Calu3 (cell line): ENCODE measurements around the gene C20orf202. TPM values are rescaled to one million over a fixed set of nuclear protein-coding genes. Genes with fewer than 3 reads are reported as not detected.

Experiments used
- BruUV-seq: library from RNA; stranded (reverse); fragments of 400-500 nt; replicated peaks from 2 replicates; lab custom pipeline; 2021; lab: Mats Ljungman, UMichigan
- CTCF ChIA-PET: fragments of 300-600 bp; sonication (Branson Sonifier 250); formaldehyde crosslinking; loops from one replicate; lab custom pipeline; 2022; ENCODE audit warnings: antibody characterized with exemption; lab: Charles Lee
- DNase-seq: peaks from one replicate; pipeline ENCODE4 v3.0.0; 2022
- H3K27ac Mint-ChIP-seq: one replicate; pipeline ENCODE4 v1.8.0; 2022; ENCODE audit warnings: mixed read lengths; ENCODE audit not compliant: unreplicated experiment
- H3K27me3 Mint-ChIP-seq: one replicate; pipeline ENCODE4 v1.8.0; 2022; ENCODE audit warnings: mixed read lengths; ENCODE audit not compliant: unreplicated experiment
- H3K36me3 Mint-ChIP-seq: one replicate; pipeline ENCODE4 v1.8.0; 2022; ENCODE audit warnings: mild to moderate bottlenecking, moderate library complexity, mixed read lengths; ENCODE audit not compliant: insufficient read depth, unreplicated experiment
- H3K4me1 Mint-ChIP-seq: one replicate; pipeline ENCODE4 v1.8.0; 2022; ENCODE audit warnings: mild to moderate bottlenecking, low read depth, mixed read lengths; ENCODE audit not compliant: unreplicated experiment
- H3K4me3 Mint-ChIP-seq: one replicate; pipeline ENCODE4 v1.8.0; 2022; ENCODE audit warnings: mild to moderate bottlenecking, low read depth, moderate library complexity, mixed read lengths; ENCODE audit not compliant: unreplicated experiment
- H3K9me3 Mint-ChIP-seq: one replicate; pipeline ENCODE4 v1.8.0; 2022; ENCODE audit warnings: low read depth, mixed read lengths; ENCODE audit not compliant: unreplicated experiment
- intact Hi-C: fragments of 100-400 bp; cut with micrococcal nuclease; formaldehyde crosslinking; loops from one replicate; pipeline ENCODE4 v1.10.0; 2022; ENCODE audit not compliant: unreplicated experiment
- total RNA-seq: library from RNA; stranded (reverse); gene quantifications from 2 replicates; pipeline ENCODE4 v1.2.3, GENCODE V29; 2022
- TF ChIP-seq, protein P1 (sequence below): fragments of 200-600 bp; IDR thresholded peaks from one replicate; pipeline ENCODE4 v1.8.0; 2022; ENCODE audit warnings: antibody characterized with exemption; ENCODE audit not compliant: unreplicated experiment

C20orf202 gene
- total RNA-seq, 1 experiment from 2014 or later = not detected

DNA sequence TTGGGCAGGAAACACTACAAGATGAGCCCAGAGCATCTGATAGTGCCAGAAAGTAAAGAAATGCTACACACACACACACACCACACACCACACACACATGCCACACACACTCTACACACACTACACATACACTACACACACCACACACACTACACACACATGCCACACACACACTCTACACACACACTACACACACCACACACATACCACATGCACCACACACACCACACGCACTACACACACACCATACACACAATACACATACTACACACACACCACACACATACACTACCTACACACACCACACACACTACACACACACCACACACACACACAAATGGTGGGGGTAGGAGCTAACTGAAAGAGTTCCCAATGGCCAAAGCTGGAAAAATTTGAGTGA is 14.9 kb upstream of the C20orf202 start:
- intact Hi-C loops = loop anchor here (5.0 kb wide), 1 partner anchor 231 kb away; no protein-coding TSS in a partner anchor
- Mint-ChIP-seq H3K36me3 (peaks cover 7% of the 10 kb centered on the region), H3K4me1 (no peaks in the 10 kb centered on the region), H3K4me3 (no peak overlapping the region), H3K27ac (no peak overlapping the region), H3K27me3 (peaks cover 16% of the 10 kb centered on the region), H3K9me3 (no peaks in the 10 kb centered on the region)
- TF ChIP-seq, protein P1, sequence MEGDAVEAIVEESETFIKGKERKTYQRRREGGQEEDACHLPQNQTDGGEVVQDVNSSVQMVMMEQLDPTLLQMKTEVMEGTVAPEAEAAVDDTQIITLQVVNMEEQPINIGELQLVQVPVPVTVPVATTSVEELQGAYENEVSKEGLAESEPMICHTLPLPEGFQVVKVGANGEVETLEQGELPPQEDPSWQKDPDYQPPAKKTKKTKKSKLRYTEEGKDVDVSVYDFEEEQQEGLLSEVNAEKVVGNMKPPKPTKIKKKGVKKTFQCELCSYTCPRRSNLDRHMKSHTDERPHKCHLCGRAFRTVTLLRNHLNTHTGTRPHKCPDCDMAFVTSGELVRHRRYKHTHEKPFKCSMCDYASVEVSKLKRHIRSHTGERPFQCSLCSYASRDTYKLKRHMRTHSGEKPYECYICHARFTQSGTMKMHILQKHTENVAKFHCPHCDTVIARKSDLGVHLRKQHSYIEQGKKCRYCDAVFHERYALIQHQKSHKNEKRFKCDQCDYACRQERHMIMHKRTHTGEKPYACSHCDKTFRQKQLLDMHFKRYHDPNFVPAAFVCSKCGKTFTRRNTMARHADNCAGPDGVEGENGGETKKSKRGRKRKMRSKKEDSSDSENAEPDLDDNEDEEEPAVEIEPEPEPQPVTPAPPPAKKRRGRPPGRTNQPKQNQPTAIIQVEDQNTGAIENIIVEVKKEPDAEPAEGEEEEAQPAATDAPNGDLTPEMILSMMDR = no peak
- DNase-seq = no peak
- BruUV-seq = no TSS peak
- CTCF ChIA-PET = interaction anchor here (1.0 kb wide), 1 partner anchor 15 kb away, joined by 3 read pairs; the partner anchor contains the start of gene C20orf202

DNA sequence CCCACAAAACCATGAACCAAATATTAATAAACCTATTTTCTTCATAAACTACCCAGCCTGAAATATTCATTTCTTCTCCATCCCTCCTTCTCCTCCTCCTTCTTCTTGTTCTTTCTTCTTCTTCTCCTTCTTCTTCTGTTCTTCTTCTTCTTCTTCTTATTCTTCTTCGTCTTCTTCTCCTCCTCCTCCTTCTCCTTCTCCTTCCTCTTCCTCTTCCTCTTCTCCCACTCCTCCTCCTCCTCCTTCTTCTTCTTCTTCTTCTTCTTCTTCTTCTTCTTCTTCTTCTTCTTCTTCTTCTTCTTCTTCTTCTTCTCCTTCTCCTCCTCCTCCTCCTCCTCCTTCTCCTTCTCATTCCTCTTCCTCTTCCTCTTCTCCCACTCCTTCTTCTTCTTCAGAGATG is 13.4 kb upstream of the C20orf202 start:
- DNase-seq = no peak
- no peak overlapping the region for H3K27ac Mint-ChIP-seq
- no peaks in the 10 kb centered on the region for H3K4me1 Mint-ChIP-seq
- H3K4me3 Mint-ChIP-seq = no peak overlapping the region
- H3K36me3 Mint-ChIP-seq = no peaks in the 10 kb centered on the region
- TF ChIP-seq, protein P1 = no peak
- peaks cover 1% of the 10 kb centered on the region for H3K27me3 Mint-ChIP-seq
- BruUV-seq = no TSS peak
- intact Hi-C loops = loop anchor here (5.0 kb wide), 1 partner anchor 233 kb away; no protein-coding TSS in a partner anchor
- H3K9me3 Mint-ChIP-seq = no peaks in the 10 kb centered on the region
- CTCF ChIA-PET = no interaction called here

DNA sequence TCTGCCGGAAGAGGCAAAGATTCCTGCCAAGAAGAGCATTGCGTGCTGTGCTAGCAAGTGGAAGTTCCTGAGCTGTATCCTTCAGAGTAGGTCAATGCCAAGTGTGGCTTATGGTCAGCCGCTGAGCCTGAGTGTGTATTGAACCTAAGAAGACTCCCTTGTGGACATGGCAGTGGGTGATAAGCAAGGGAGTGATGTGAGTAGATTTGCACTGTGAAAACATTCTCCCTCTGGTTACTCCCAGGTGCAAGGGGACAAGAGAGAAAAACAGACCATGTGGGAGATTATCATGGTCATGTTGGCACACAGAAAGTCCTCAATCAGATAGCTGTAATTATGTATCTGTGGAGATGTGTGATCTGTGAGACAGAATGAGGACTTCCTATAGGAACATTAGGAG is 12.4 kb upstream of the C20orf202 start:
- CTCF ChIA-PET = no interaction called here
- no peak overlapping the region for H3K4me3 Mint-ChIP-seq
- TF ChIP-seq, protein P1 = no peak
- DNase-seq = no peak
- intact Hi-C loops = no loop called here
- no peak overlapping the region for H3K27ac Mint-ChIP-seq
- H3K9me3 Mint-ChIP-seq = no peaks in the 10 kb centered on the region
- no peaks in the 10 kb centered on the region for H3K4me1 Mint-ChIP-seq
- H3K36me3 Mint-ChIP-seq = no peaks in the 10 kb centered on the region
- BruUV-seq = no TSS peak
- H3K27me3 Mint-ChIP-seq = peaks cover 11% of the 10 kb centered on the region

DNA sequence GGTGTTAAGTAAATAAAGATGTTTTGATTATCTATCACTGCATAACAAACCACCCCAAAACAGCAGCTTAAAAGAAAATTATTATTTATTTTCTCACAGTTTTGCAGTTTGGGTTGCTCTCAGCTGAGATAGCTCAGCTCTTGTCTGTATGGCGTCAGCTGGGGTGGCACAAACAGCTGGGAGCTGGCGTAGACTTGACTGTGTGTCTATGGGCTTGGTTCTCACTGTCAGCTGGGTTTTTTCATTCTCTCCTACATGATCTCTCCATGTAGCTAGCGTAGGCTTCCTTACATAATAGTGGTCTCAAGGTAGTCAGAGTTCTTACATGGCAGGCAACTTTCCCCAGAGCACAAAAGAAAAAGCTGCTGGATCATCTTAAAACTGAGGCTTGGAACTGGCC is 12.0 kb upstream of the C20orf202 start:
- H3K27ac Mint-ChIP-seq = no peak overlapping the region
- TF ChIP-seq, protein P1 = no peak
- intact Hi-C loops = no loop called here
- H3K9me3 Mint-ChIP-seq = no peaks in the 10 kb centered on the region
- peaks cover 15% of the 10 kb centered on the region for H3K27me3 Mint-ChIP-seq
- BruUV-seq = no TSS peak
- no peak overlapping the region for H3K4me3 Mint-ChIP-seq
- H3K36me3 Mint-ChIP-seq = no peaks in the 10 kb centered on the region
- DNase-seq = no peak
- H3K4me1 Mint-ChIP-seq = no peaks in the 10 kb centered on the region
- CTCF ChIA-PET = no interaction called here
